ENCODE measurements around the gene PI4KA. TPM values are rescaled to one million over a fixed set of nuclear protein-coding genes. Genes with fewer than 3 reads are reported as not detected.

PI4KA gene
- total RNA-seq, 1 donor from 2014 or later: 40.5 TPM

DNA sequence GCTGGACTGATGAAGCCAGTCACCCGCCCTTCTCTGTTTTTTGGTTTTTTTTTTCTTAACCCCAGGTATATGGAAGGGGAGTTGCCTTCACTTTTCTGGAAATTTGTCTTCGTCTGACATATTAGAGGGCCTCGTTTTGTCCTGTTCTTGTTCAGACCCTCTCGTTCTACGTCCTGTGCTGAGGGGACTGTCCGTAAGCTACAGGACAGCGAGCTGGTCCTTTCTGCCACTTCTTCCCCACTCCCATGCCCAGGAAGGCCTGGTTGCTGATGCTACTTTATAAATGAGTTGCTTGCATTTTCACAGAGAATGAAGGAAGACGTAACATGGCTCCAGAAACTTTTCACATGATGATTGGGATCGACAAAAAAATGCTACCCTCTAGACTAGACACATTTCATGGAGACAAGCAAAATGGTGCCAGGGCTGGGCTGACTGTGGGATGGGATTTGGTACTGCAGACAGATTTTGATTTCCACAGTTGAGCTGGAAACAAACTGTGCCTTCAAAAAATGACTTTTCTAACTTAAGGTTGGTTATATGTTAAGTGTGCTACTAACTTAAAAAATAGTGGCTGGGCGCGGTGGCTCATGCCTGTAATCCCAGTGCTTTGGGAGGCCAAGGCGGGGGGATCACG, 31.4 kb upstream of the PI4KA start:
- TF ChIP-seq, protein P1, sequence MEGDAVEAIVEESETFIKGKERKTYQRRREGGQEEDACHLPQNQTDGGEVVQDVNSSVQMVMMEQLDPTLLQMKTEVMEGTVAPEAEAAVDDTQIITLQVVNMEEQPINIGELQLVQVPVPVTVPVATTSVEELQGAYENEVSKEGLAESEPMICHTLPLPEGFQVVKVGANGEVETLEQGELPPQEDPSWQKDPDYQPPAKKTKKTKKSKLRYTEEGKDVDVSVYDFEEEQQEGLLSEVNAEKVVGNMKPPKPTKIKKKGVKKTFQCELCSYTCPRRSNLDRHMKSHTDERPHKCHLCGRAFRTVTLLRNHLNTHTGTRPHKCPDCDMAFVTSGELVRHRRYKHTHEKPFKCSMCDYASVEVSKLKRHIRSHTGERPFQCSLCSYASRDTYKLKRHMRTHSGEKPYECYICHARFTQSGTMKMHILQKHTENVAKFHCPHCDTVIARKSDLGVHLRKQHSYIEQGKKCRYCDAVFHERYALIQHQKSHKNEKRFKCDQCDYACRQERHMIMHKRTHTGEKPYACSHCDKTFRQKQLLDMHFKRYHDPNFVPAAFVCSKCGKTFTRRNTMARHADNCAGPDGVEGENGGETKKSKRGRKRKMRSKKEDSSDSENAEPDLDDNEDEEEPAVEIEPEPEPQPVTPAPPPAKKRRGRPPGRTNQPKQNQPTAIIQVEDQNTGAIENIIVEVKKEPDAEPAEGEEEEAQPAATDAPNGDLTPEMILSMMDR (IDR thresholded peaks at IDR 0.05; ENCODE audit: borderline replicate concordance): no peak
- Histone ChIP-seq H3K4me1 (peaks cover 20% of the 10 kb centered on the region), H3K36me3 (peaks cover 43% of the 10 kb centered on the region), H3K27me3 (ENCODE audit: low read depth) (no peaks in the 10 kb centered on the region), H3K27ac (replicated peaks) (no peak overlapping the region), H3K4me3 (no peak overlapping the region), H3K9me3 (replicated peaks) (no peaks in the 10 kb centered on the region)
- intact Hi-C loops (cut with micrococcal nuclease): no loop called here
- no peak for DNase-seq

DNA sequence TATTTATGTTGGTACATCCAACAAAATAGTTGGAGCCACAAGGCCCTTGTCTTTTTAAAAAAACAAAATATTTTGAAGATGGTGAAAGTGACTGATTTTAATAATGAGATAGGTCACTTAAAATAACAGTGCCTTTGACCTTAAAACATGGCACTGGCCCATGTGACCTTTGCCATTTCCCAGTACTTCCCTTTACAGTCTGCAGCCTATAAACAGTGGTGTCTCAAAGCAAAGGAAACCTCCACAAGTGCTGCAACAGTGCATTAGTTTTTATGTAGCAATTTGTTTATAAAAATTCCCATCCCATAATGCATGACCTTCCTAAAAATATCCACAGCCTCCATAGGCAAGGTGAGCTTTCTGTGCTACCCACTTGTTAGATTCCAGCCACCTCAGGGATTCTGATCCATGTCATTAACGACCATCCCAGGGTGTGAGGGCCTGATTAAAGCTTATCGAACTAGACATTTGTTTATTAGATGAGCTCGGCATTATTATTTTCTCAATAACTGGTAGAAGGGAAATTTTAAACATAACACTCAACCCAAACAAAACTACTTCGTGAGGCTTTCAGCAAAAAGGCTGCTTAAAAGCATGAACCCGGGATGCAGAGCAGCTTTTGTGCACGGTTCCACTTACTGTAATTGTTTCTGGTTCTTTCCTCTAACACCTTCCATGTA, 30.6 kb upstream of the PI4KA start:
- intact Hi-C loops (cut with micrococcal nuclease): no loop called here
- Histone ChIP-seq H3K36me3 (peaks cover 50% of the 10 kb centered on the region), H3K4me3 (no peak overlapping the region), H3K9me3 (replicated peaks) (no peaks in the 10 kb centered on the region), H3K27me3 (ENCODE audit: low read depth) (no peaks in the 10 kb centered on the region), H3K4me1 (peaks cover 28% of the 10 kb centered on the region), H3K27ac (replicated peaks) (no peak overlapping the region)
- DNase-seq: no peak
- TF ChIP-seq, protein P1 (IDR thresholded peaks at IDR 0.05; ENCODE audit: borderline replicate concordance): no peak

DNA sequence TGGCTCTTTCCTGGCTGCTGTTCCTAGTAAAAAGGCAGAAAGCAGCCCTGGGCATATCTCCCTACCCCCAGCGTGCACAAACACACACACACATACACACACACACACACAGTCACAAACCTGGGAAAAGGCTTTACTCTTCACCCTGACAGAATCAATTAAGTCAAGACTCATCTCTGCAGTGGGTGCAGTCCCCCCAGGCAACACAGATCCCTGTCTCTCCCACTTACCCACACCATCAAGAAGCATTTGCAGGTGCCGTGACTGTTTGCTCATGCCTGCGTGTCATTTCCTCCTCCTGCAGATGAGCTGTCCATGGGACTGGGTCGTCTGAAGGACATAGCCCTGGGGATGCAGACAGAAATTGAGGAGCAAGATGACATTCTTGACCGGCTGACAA, 28.8 kb upstream of the PI4KA start:
- Histone ChIP-seq H3K4me1 (peaks cover 30% of the 10 kb centered on the region), H3K9me3 (replicated peaks) (no peaks in the 10 kb centered on the region), H3K27ac (replicated peaks) (no peak overlapping the region), H3K27me3 (ENCODE audit: low read depth) (no peaks in the 10 kb centered on the region), H3K36me3 (peaks cover 67% of the 10 kb centered on the region), H3K4me3 (no peak overlapping the region)
- DNase-seq: no peak
- intact Hi-C loops (cut with micrococcal nuclease): no loop called here
- TF ChIP-seq, protein P1 (IDR thresholded peaks at IDR 0.05; ENCODE audit: borderline replicate concordance): no peak

DNA sequence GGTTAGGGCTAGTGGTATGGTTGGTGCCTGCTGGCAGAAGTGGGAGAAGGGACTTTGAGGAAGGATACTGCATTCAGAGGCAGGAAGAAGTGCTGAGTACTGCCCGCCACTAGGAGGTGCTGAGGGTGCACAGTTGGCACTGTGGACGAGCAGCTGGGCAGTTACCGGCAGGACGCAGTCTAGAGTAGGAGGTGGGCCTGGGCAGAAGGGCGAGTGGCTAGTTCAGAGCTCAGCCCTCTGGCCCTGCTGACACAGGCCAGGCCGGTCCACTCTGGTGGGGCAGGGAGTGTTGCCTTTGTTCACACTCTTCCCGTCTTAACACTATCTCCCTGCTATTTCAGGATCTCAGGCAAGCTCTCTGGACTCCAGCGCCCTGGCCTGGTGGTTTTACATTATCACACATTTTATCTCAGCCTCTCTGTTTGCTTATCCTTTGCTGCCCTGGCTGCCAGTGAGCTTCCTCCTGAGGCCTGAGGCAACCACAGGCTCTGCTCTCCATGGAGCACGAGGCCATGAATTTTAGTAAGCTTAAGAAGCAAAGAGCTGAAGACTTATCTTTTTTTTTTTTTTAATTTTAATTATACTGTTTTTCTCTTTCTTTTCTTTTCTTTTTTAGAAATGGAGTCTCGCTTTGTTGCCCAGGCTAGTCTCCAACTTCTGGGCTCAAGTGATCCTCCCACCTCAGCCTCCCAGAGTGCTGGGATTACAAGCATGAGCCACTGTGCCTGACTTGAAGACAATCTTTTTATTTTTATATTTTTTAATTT, 27.1 kb upstream of the PI4KA start:
- no peaks in the 10 kb centered on the region for H3K9me3 ChIP-seq (replicated peaks)
- intact Hi-C loops (cut with micrococcal nuclease): no loop called here
- H3K27me3 ChIP-seq (ENCODE audit: low read depth): no peaks in the 10 kb centered on the region
- H3K27ac ChIP-seq (replicated peaks): peak overlapping the region; percentile 79
- no peak overlapping the region for H3K4me3 ChIP-seq
- H3K36me3 ChIP-seq: peaks cover 83% of the 10 kb centered on the region
- H3K4me1 ChIP-seq: peaks cover 30% of the 10 kb centered on the region
- peak; percentile 75 for DNase-seq
- TF ChIP-seq, protein P1 (IDR thresholded peaks at IDR 0.05; ENCODE audit: borderline replicate concordance): peak; percentile 80

DNA sequence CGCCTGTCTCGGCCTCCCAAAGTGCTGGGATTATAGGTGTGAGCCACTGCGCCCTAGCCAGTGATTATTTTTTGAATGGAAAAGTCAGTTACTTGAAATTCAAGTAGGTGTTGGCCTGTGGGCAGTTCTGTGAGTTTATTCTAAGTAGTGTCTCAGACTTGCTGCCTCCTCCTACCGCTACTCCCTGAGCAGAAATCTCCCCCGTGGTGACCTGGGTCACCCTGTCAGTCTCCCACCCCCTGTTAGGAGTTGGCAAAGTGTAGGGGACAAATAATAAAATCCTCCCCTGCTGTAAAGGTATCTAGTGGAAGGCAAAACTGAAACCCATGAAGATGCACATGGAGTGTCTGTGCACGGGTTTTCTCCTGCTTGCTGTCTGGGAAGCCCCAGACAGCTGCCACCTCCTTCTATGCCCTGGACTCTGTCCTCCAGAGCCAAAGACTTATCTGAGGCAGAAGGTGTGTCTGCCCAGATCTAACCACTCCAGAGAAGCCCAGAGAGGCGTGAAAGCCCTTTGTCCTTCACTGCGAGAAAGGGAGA, 26.5 kb upstream of the PI4KA start:
- no peak for DNase-seq
- Histone ChIP-seq H3K4me1 (peaks cover 30% of the 10 kb centered on the region), H3K27ac (replicated peaks) (peak overlapping the region; percentile 79), H3K36me3 (peaks cover 84% of the 10 kb centered on the region), H3K4me3 (no peak overlapping the region), H3K27me3 (ENCODE audit: low read depth) (no peaks in the 10 kb centered on the region), H3K9me3 (replicated peaks) (no peaks in the 10 kb centered on the region)
- intact Hi-C loops (cut with micrococcal nuclease): no loop called here
- TF ChIP-seq, protein P1 (IDR thresholded peaks at IDR 0.05; ENCODE audit: borderline replicate concordance): no peak

Measured in left ventricle myocardium inferior (tissue), 1 donor.